DOHH2 (cell line): ENCODE measurements around the gene TTC28.

ENCODE experiments used
- CTCF ChIP-seq: fragments of 200-600 bp; sonication (generic); IDR thresholded peaks from one replicate; pipeline ENCODE4 v1.5.1; 2014; ENCODE audit warnings: antibody characterized with exemption, mild to moderate bottlenecking, low read depth, low read length; ENCODE audit not compliant: poor library complexity, severe bottlenecking
- EZH2phosphoT487 ChIP-seq: fragments of 200-600 bp; sonication (generic); IDR thresholded peaks from 2 replicates; pipeline ENCODE4 v1.6.1; 2017; ENCODE audit warnings: borderline replicate concordance, mild to moderate bottlenecking, antibody characterized with exemption, low read length, moderate library complexity, mixed read lengths

- TF ChIP-seq CTCF, result no peak
- no peak for TF ChIP-seq EZH2phosphoT487
Measured at GRCh38 chr22:28581016-28581415, 98.6 kb downstream of the TTC28 start.
